Adrenal gland (tissue), 5 donors: ENCODE results near the gene ACTN1.

Source experiments
- CTCF ChIP-seq, 6 experiments: fragments of 450-650 bp in 4 of 6; fragments of 200-600 bp in 2 of 6; sonication (generic) in 1 of 6; IDR thresholded peaks; 1 replicate in 5 of 6; 2 replicates in 1 of 6; pipeline versions ENCODE4 v1.5.1 to v1.8.0; 2016 to 2021; ENCODE audit warnings: antibody characterized with exemption in 6 of 6, mild to moderate bottlenecking in 2 of 6, moderate library complexity in 1 of 6
- POLR2A ChIP-seq, 2 donors: fragments of 450-650 bp; IDR thresholded peaks; one replicate each; pipeline ENCODE4 v1.6.1; 2017; ENCODE audit warnings: antibody characterized with exemption in 2 of 2, mild to moderate bottlenecking in 2 of 2, moderate library complexity in 1 of 2
- donor health status: DM: no; HTN: no; CAD: no.

- TF ChIP-seq CTCF (IDR thresholded peaks at IDR 0.05) (no peak), POLR2A (IDR thresholded peaks at IDR 0.05) (no peak)
These were observed 47.5 kb downstream of the ACTN1 start for GRCh38 chr14:68931474-68932051.
